Breast epithelium (tissue), 4 donors: Measurements from ENCODE around the gene NAALADL2. TPM values are rescaled to one million over a fixed set of nuclear protein-coding genes. Genes with fewer than 3 reads are reported as not detected.

Experiments used
- DNase-seq, 2 donors: peaks; one replicate each; pipeline ENCODE4 v3.0.0-alpha.2; 2019; ENCODE audit warnings: low spot score in 2 of 2
- H3K27ac ChIP-seq, 2 donors: fragments of 200-600 bp; sonication (generic) in 1 of 2; one replicate each; pipeline ENCODE4 v1.5.1; 2016 to 2019; ENCODE audit warnings: mild to moderate bottlenecking in 1 of 2
- H3K27me3 ChIP-seq, 2 donors: fragments of 200-600 bp; sonication (generic) in 1 of 2; one replicate each; pipeline versions ENCODE4 v1.5.1 to v1.6.0; 2017 to 2019; ENCODE audit warnings: control low read depth in 1 of 2, mild to moderate bottlenecking in 1 of 2
- H3K36me3 ChIP-seq: fragments of 200-600 bp; one replicate; pipeline ENCODE4 v1.5.1; 2019
- H3K4me1 ChIP-seq, 2 donors: fragments of 200-600 bp; sonication (generic); one replicate each; pipeline ENCODE4 v1.5.1; 2016 to 2019; ENCODE audit warnings: control low read depth in 1 of 2
- H3K4me3 ChIP-seq, 3 donors: fragments of 200-600 bp; sonication (generic); 1 replicate in 2 of 3; 2 replicates in 1 of 3; pipeline ENCODE4 v1.5.1; 2016 to 2019; ENCODE audit warnings: mild to moderate bottlenecking in 3 of 3, moderate library complexity in 2 of 3
- H3K9me3 ChIP-seq, 2 donors: fragments of 200-600 bp; sonication (generic) in 1 of 2; one replicate each; pipeline ENCODE4 v1.5.1; 2016 to 2019; ENCODE audit warnings: control low read depth in 1 of 2
- CTCF ChIP-seq, 3 donors: fragments of 450-650 bp; IDR thresholded peaks; one replicate each; pipeline ENCODE4 v1.5.1; 2016 to 2017; ENCODE audit warnings: antibody characterized with exemption in 3 of 3, mild to moderate bottlenecking in 3 of 3, moderate library complexity in 3 of 3
- POLR2A ChIP-seq: fragments of 450-650 bp; IDR thresholded peaks from one replicate; pipeline ENCODE4 v1.6.1; 2016; ENCODE audit warnings: antibody characterized with exemption, mild to moderate bottlenecking, moderate library complexity
- POLR2AphosphoS5 ChIP-seq, 3 donors: sonication (generic); formaldehyde crosslinking; IDR thresholded peaks; one replicate each; pipeline ENCODE4 v1.6.1; 2017; ENCODE audit warnings: antibody characterized with exemption in 3 of 3
- intact Hi-C: fragments of 100-400 bp; cut with DNase I; formaldehyde crosslinking; loops from one replicate; pipeline ENCODE4 v1.15.1; 2023; ENCODE audit warnings: low total_unique reads
- total RNA-seq, 3 donors: library from RNA; depleted of rRNA; stranded (reverse); fragments of >200 nt; gene quantifications; one replicate each; pipeline ENCODE4 v1.1.0, GENCODE V29; 2016

The NAALADL2 gene
- total RNA-seq, 3 donors from 2014 or later = 12.0 to 69.5 (median 53.9) TPM

- intact Hi-C loops = no loop called here
- no peak for TF ChIP-seq CTCF (IDR thresholded peaks at IDR 0.05)
- no peak for TF ChIP-seq POLR2AphosphoS5 (IDR thresholded peaks at IDR 0.05)
- no peak for TF ChIP-seq POLR2A
- Histone ChIP-seq H3K27ac (no peak overlapping the region), H3K9me3 (no peaks in the 10 kb centered on the region), H3K36me3 (no peaks in the 10 kb centered on the region), H3K4me3 (no peak overlapping the region), H3K4me1 (peaks cover 0 to 4% of the 10 kb centered on the region in 2 donors), H3K27me3 (no peaks in the 10 kb centered on the region)
- no peak for DNase-seq
Measured at GRCh38 chr3:174953068-174953467, 93.9 kb downstream of the NAALADL2 start.

- H3K4me1 ChIP-seq = peaks cover 0 to 8% of the 10 kb centered on the region in 2 donors
- TF ChIP-seq POLR2AphosphoS5 (IDR thresholded peaks at IDR 0.05) (no peak), POLR2A (no peak), CTCF (IDR thresholded peaks at IDR 0.05) (no peak)
- no peak overlapping the region for H3K4me3 ChIP-seq
- no peaks in the 10 kb centered on the region for H3K9me3 ChIP-seq
- no peaks in the 10 kb centered on the region for H3K27me3 ChIP-seq
- intact Hi-C loops = no loop called here
- DNase-seq = no peak
- no peaks in the 10 kb centered on the region for H3K36me3 ChIP-seq
- peak overlapping the region; percentile 40 to 82 for H3K27ac ChIP-seq
Measured at GRCh38 chr3:174955513-174956016, 96.4 kb downstream of the NAALADL2 start.

GRCh38 chr3:174957081-174957480 is 97.9 kb downstream of the NAALADL2 start:
- Histone ChIP-seq H3K4me3 (no peak overlapping the region), H3K27me3 (no peaks in the 10 kb centered on the region), H3K4me1 (peaks cover 0 to 8% of the 10 kb centered on the region in 2 donors), H3K9me3 (no peaks in the 10 kb centered on the region), H3K27ac (peak overlapping the region; percentile 75 to 82), H3K36me3 (no peaks in the 10 kb centered on the region)
- TF ChIP-seq CTCF (IDR thresholded peaks at IDR 0.05) (no peak), POLR2A (no peak), POLR2AphosphoS5 (IDR thresholded peaks at IDR 0.05) (no peak)
- intact Hi-C loops = no loop called here
- no peak for DNase-seq

GRCh38 chr3:174957551-174958001 is 98.4 kb downstream of the NAALADL2 start:
- Histone ChIP-seq H3K36me3 (no peaks in the 10 kb centered on the region), H3K4me1 (peaks cover 0 to 8% of the 10 kb centered on the region in 2 donors), H3K27me3 (no peaks in the 10 kb centered on the region), H3K4me3 (no peak overlapping the region), H3K9me3 (no peaks in the 10 kb centered on the region), H3K27ac (peak overlapping the region; percentile 75 to 82)
- no peak for TF ChIP-seq CTCF (IDR thresholded peaks at IDR 0.05)
- TF ChIP-seq POLR2AphosphoS5 (IDR thresholded peaks at IDR 0.05) = no peak
- TF ChIP-seq POLR2A = no peak
- intact Hi-C loops = no loop called here
- no peak for DNase-seq

GRCh38 chr3:174958671-174959328 is 99.7 kb downstream of the NAALADL2 start:
- Histone ChIP-seq H3K4me1 (peaks cover 0 to 8% of the 10 kb centered on the region in 2 donors), H3K27me3 (no peaks in the 10 kb centered on the region), H3K9me3 (no peaks in the 10 kb centered on the region), H3K4me3 (no peak overlapping the region), H3K27ac (peak overlapping the region; percentile 48 to 82), H3K36me3 (no peaks in the 10 kb centered on the region)
- no peak for DNase-seq
- TF ChIP-seq POLR2A (no peak), CTCF (IDR thresholded peaks at IDR 0.05) (no peak), POLR2AphosphoS5 (IDR thresholded peaks at IDR 0.05) (no peak)
- intact Hi-C loops = no loop called here
